T-helper 17 cell (primary cell): ENCODE data around the gene EXT2. TPM values are rescaled to one million over a fixed set of nuclear protein-coding genes. Genes with fewer than 3 reads are reported as not detected.

ENCODE experiments used
- ATAC-seq: fragments of 150-1000 bp; cut with Tn5 transposase; 2 replicates; pipeline ENCODE4 v1.10.0; 2021; ENCODE audit warnings: mild to moderate bottlenecking, moderate library complexity
- DNase-seq, 3 donors: peaks; one replicate each; pipeline versions ENCODE4 v3.0.0 to v3.0.0-alpha.2; 2020 to 2021
- H3K9me3 ChIP-seq: one replicate; pipeline ENCODE4 v1.7.0; 2013; ENCODE audit warnings: low read length, mild to moderate bottlenecking; ENCODE audit not compliant: control insufficient read depth, poor library complexity, severe bottlenecking
- H3K27ac Mint-ChIP-seq: one replicate; pipeline ENCODE4 v1.8.0; 2022; ENCODE audit warnings: mild to moderate bottlenecking, moderate library complexity, mixed read lengths
- H3K27me3 Mint-ChIP-seq: one replicate; pipeline ENCODE4 v1.8.0; 2022; ENCODE audit warnings: mixed read lengths
- H3K36me3 Mint-ChIP-seq: one replicate; pipeline ENCODE4 v1.8.0; 2022; ENCODE audit warnings: low read depth, mixed read lengths
- H3K4me1 Mint-ChIP-seq: one replicate; pipeline ENCODE4 v1.8.0; 2022; ENCODE audit warnings: mild to moderate bottlenecking, mixed read lengths
- H3K4me3 Mint-ChIP-seq: one replicate; pipeline ENCODE4 v1.8.0; 2022; ENCODE audit warnings: mild to moderate bottlenecking, moderate library complexity, mixed read lengths
- total RNA-seq, 4 donors: library from RNA in 2 of 4; stranded (reverse) in 2 of 4; gene quantifications; one replicate each; pipeline ENCODE4 v1.2.3 and lab custom pipeline; 2022 to 2026

Gene EXT2
- total RNA-seq, 2 donors from 2014 or later: 23.6 to 28.0 TPM

DNA sequence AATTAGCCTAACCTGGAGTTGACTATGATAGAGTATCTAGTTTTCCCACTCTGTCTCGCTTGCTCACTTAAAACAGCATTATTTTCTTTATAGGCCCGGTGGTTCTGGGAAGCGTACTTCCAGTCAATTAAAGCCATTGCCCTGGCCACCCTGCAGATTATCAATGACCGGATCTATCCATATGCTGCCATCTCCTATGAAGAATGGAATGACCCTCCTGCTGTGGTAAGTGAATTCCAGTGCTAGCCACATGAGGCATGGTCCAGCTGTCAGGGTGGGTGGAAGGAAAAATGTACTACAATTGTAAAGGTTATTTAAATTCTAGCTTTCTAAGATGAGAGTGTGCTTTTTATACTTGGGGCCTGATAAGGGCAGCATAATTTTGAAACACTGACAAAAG lies 76.0 kb downstream of the EXT2 start:
- H3K27ac Mint-ChIP-seq: no peak overlapping the region
- ATAC-seq (no peak), DNase-seq (no peak)
- H3K36me3 Mint-ChIP-seq: peaks cover 12% of the 10 kb centered on the region
- H3K9me3 ChIP-seq: no peaks in the 10 kb centered on the region
- H3K4me1 Mint-ChIP-seq: peaks cover 19% of the 10 kb centered on the region
- no peak overlapping the region for H3K4me3 Mint-ChIP-seq
- H3K27me3 Mint-ChIP-seq: no peaks in the 10 kb centered on the region

DNA sequence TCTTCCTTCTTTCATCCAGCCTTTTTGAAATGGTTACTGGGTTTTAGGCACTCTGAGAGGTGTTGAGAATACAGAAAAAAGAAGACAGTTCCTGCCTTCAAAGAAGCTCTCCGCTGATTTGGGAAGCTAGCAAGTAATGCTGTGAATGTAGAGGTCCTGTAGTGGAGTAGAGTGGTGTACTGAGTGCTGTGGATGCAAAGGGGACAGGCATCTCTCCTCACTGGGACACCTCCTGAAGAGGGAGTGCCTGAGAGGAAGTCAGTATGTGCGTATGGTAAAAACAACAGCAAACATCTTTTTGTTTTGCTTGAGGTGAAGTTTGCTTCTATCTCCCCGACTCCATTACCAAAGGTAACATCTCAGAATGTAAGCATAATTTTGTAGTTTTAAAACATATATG lies 77.5 kb downstream of the EXT2 start:
- Mint-ChIP-seq H3K4me1 (peaks cover 19% of the 10 kb centered on the region), H3K27me3 (no peaks in the 10 kb centered on the region), H3K36me3 (peaks cover 11% of the 10 kb centered on the region), H3K4me3 (no peak overlapping the region), H3K27ac (no peak overlapping the region)
- ATAC-seq (no peak), DNase-seq (no peak)
- no peaks in the 10 kb centered on the region for H3K9me3 ChIP-seq

DNA sequence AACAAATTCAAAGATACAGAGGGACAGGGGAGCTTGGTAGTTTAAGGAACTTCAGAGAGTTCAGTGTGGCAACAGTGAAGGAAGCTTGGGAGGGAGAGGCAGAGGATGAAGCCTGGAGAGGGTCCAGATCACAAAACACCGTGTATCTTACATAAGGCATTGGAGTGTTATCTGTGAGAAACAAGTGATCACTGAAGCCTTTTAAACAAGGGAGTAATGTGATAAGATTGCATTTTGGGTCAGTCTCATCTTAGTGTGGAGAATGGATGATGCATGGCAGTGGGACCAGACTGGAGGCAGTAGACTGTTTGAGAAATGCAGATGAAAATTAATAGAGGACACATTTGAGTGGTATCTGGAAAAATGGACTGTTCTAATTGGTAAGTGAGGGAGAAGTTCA lies 79.4 kb downstream of the EXT2 start:
- Mint-ChIP-seq H3K36me3 (peaks cover 9% of the 10 kb centered on the region), H3K27ac (no peak overlapping the region), H3K27me3 (no peaks in the 10 kb centered on the region), H3K4me3 (no peak overlapping the region), H3K4me1 (peaks cover 24% of the 10 kb centered on the region)
- H3K9me3 ChIP-seq: no peaks in the 10 kb centered on the region
- ATAC-seq (no peak), DNase-seq (no peak)

DNA sequence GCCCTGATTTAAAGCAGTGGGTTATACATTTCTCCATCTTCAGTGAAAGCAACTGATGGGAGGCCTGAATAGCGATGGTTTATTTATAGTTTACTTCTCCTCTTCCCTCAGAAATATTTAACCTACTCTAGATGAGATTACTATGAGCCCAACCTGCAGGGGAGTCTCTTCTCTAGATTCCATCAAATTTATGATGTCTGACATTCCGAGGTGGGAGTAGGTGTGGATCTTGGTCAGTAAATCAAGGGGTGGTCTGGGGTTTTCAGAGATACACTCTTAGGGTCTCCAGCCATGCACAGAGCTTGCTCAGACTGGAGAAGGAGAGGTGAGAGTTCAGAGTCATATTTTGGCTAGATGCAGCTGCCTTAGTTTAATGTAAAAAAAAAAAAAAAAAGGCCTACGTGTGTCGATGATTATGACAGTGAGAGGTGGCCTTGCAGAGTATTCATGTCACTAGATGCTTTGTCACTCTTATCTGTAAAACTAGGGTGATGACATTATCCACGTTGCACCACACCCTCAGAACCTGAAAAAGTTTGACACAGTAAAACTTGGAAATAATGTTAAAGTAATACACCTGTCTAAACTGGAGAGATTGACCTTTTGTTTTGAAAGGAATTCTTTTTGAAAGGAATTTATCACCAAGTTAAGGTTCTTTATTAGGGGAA lies 81.2 kb downstream of the EXT2 start:
- no peak overlapping the region for H3K4me3 Mint-ChIP-seq
- no peak for ATAC-seq
- H3K27me3 Mint-ChIP-seq: no peaks in the 10 kb centered on the region
- H3K9me3 ChIP-seq: no peaks in the 10 kb centered on the region
- H3K4me1 Mint-ChIP-seq: peaks cover 32% of the 10 kb centered on the region
- peaks cover 7% of the 10 kb centered on the region for H3K36me3 Mint-ChIP-seq
- H3K27ac Mint-ChIP-seq: no peak overlapping the region
- no peak for DNase-seq

- ATAC-seq: no peak
- H3K4me1 Mint-ChIP-seq: peaks cover 33% of the 10 kb centered on the region
Observed at GRCh38 chr11:44177905-44178304, 82.4 kb downstream of the EXT2 start.

GRCh38 chr11:44178381-44178780 lies 82.9 kb downstream of the EXT2 start:
- Mint-ChIP-seq H3K36me3 (peaks cover 9% of the 10 kb centered on the region), H3K27ac (no peak overlapping the region)

More at GRCh38 chr11:44177905-44178304, 82.4 kb downstream of the EXT2 start:
- no peaks in the 10 kb centered on the region for H3K27me3 Mint-ChIP-seq
- H3K9me3 ChIP-seq: no peaks in the 10 kb centered on the region
- H3K27ac Mint-ChIP-seq: no peak overlapping the region
- no peak for DNase-seq
- H3K4me3 Mint-ChIP-seq: no peak overlapping the region
- peaks cover 10% of the 10 kb centered on the region for H3K36me3 Mint-ChIP-seq

GRCh38 chr11:44179173-44179572 lies 83.7 kb downstream of the EXT2 start:
- no peak overlapping the region for H3K4me3 Mint-ChIP-seq
- peaks cover 9% of the 10 kb centered on the region for H3K36me3 Mint-ChIP-seq
- no peaks in the 10 kb centered on the region for H3K27me3 Mint-ChIP-seq
- no peaks in the 10 kb centered on the region for H3K9me3 ChIP-seq
- ATAC-seq (no peak), DNase-seq (no peak)
- no peak overlapping the region for H3K27ac Mint-ChIP-seq
- H3K4me1 Mint-ChIP-seq: peaks cover 30% of the 10 kb centered on the region

More at GRCh38 chr11:44178381-44178780, 82.9 kb downstream of the EXT2 start:
- H3K9me3 ChIP-seq: no peaks in the 10 kb centered on the region
- no peak for ATAC-seq
- no peak for DNase-seq
- H3K4me3 Mint-ChIP-seq: no peak overlapping the region
- peaks cover 30% of the 10 kb centered on the region for H3K4me1 Mint-ChIP-seq
- H3K27me3 Mint-ChIP-seq: no peaks in the 10 kb centered on the region

- Mint-ChIP-seq H3K4me1 (peaks cover 28% of the 10 kb centered on the region), H3K4me3 (no peak overlapping the region), H3K27me3 (no peaks in the 10 kb centered on the region), H3K36me3 (peaks cover 9% of the 10 kb centered on the region), H3K27ac (peak overlapping the region; percentile 73)
- no peak for ATAC-seq
- no peak for DNase-seq
- H3K9me3 ChIP-seq: no peaks in the 10 kb centered on the region
Observed at GRCh38 chr11:44180107-44180506, 84.6 kb downstream of the EXT2 start.

DNA sequence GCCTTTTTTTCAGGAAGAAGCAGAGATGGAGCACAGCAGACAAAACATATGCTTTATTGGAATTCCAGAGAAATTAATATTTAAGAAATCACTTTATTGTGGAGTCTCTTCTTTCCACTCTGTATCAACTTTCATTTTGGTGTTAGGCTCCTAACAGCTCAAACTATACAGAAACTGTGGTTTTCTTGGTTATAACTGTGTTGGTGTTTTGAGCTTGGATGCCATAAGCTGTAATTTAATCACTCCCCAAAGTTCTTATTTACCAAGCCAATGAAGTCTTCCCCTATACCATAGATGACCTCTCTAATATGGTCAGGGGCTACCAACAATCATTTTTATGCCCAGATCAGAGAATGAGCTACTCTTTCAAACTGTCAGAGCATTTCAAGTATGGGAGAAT lies 90.0 kb downstream of the EXT2 start:
- no peaks in the 10 kb centered on the region for H3K9me3 ChIP-seq
- Mint-ChIP-seq H3K4me3 (no peak overlapping the region), H3K27ac (no peak overlapping the region), H3K27me3 (no peaks in the 10 kb centered on the region), H3K4me1 (peaks cover 9% of the 10 kb centered on the region), H3K36me3 (peaks cover 9% of the 10 kb centered on the region)
- ATAC-seq (no peak), DNase-seq (no peak)

GRCh38 chr11:44186321-44186930 lies 90.9 kb downstream of the EXT2 start:
- ATAC-seq (no peak), DNase-seq (no peak)
- H3K4me3 Mint-ChIP-seq: no peak overlapping the region
- no peaks in the 10 kb centered on the region for H3K9me3 ChIP-seq
- H3K4me1 Mint-ChIP-seq: peaks cover 9% of the 10 kb centered on the region
- H3K27ac Mint-ChIP-seq: no peak overlapping the region
- H3K36me3 Mint-ChIP-seq: peaks cover 9% of the 10 kb centered on the region
- no peaks in the 10 kb centered on the region for H3K27me3 Mint-ChIP-seq

DNA sequence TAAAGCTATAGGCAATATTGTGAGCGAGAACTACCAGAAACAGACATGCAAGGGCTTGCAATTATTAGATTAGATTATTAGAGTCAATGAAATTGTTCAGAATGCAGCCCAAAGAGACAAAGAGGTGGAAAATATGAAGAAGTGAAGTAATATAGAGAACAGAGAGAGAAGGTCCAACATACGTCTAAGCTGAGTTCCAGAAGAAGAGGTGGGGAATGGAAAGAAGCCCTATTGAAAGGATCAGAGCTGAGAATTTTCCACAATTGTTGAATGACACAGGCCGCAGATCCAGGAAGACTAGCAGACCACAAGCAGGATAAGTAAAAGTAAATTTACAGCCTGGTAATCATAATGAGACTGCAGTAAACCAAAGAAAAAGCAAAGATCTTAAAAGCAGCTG lies 93.2 kb downstream of the EXT2 start:
- DNase-seq (no peak), ATAC-seq (no peak)
- peaks cover 3% of the 10 kb centered on the region for H3K36me3 Mint-ChIP-seq
- peaks cover 9% of the 10 kb centered on the region for H3K4me1 Mint-ChIP-seq
- no peak overlapping the region for H3K4me3 Mint-ChIP-seq
- no peaks in the 10 kb centered on the region for H3K27me3 Mint-ChIP-seq
- no peak overlapping the region for H3K27ac Mint-ChIP-seq
- no peaks in the 10 kb centered on the region for H3K9me3 ChIP-seq

- Mint-ChIP-seq H3K4me3 (no peak overlapping the region), H3K36me3 (peaks cover 6% of the 10 kb centered on the region), H3K27me3 (no peaks in the 10 kb centered on the region), H3K27ac (no peak overlapping the region), H3K4me1 (peaks cover 9% of the 10 kb centered on the region)
- no peak for ATAC-seq
- DNase-seq: no peak
- H3K9me3 ChIP-seq: no peaks in the 10 kb centered on the region
Observed at GRCh38 chr11:44189986-44190882, 94.8 kb downstream of the EXT2 start.

- DNase-seq (no peak), ATAC-seq (no peak)
- Mint-ChIP-seq H3K4me3 (no peak overlapping the region), H3K36me3 (peaks cover 6% of the 10 kb centered on the region), H3K27me3 (no peaks in the 10 kb centered on the region), H3K27ac (no peak overlapping the region), H3K4me1 (peaks cover 9% of the 10 kb centered on the region)
- no peaks in the 10 kb centered on the region for H3K9me3 ChIP-seq
Observed at GRCh38 chr11:44190883-44191230, 95.4 kb downstream of the EXT2 start.
